Fibroblast of skin of right biceps (primary cell): ENCODE data around the gene PDLIM5.
"Not testable (repeated sequence)": the region's sequence is repeated elsewhere in the genome, so short reads cannot be mapped to it uniquely, and the experiment has no call there.

ENCODE experiments used
- DNase-seq: peaks from one replicate; pipeline ENCODE4 v3.0.0-alpha.2; 2013

The PDLIM5 gene

GRCh38 chr4:94451695-94452475 lies at the start of gene PDLIM5:
Gene PDLIM5, plus strand, starts transcription at chr4:94451942. Its CDS starts 3,347 bp downstream, at chr4:94455289.
- peak; percentile 92 for DNase-seq

GRCh38 chr4:94402439-94402838 lies 49.3 kb upstream of the PDLIM5 start:
- not testable (repeated sequence) for DNase-seq

- no peak for DNase-seq
Measured at GRCh38 chr4:94403751-94404150, 48.0 kb upstream of the PDLIM5 start.

GRCh38 chr4:94406668-94407437 lies 44.9 kb upstream of the PDLIM5 start:
- DNase-seq = peak; percentile 76

GRCh38 chr4:94407846-94408245 lies 43.9 kb upstream of the PDLIM5 start:
- peak; percentile 64 for DNase-seq

- DNase-seq = peak; percentile 70
Measured at GRCh38 chr4:94408549-94409374, 43.0 kb upstream of the PDLIM5 start.

GRCh38 chr4:94409375-94409679 lies 42.4 kb upstream of the PDLIM5 start:
- DNase-seq = no peak

- peak; percentile 21 for DNase-seq
Measured at GRCh38 chr4:94409962-94410361, 41.8 kb upstream of the PDLIM5 start.

- peak; percentile 64 for DNase-seq
Measured at GRCh38 chr4:94410678-94411206, 41.0 kb upstream of the PDLIM5 start.

- no peak for DNase-seq
Measured at GRCh38 chr4:94411296-94411695, 40.4 kb upstream of the PDLIM5 start.

GRCh38 chr4:94412019-94412657 lies 39.6 kb upstream of the PDLIM5 start:
- DNase-seq = no peak

GRCh38 chr4:94412658-94413038 lies 39.1 kb upstream of the PDLIM5 start:
- peak; percentile 70 for DNase-seq

- no peak for DNase-seq
Measured at GRCh38 chr4:94413085-94413840, 38.5 kb upstream of the PDLIM5 start.

GRCh38 chr4:94414907-94415306 lies 36.8 kb upstream of the PDLIM5 start:
- DNase-seq = no peak

GRCh38 chr4:94415448-94415847 lies 36.3 kb upstream of the PDLIM5 start:
- no peak for DNase-seq

GRCh38 chr4:94416335-94416734 lies 35.4 kb upstream of the PDLIM5 start:
- no peak for DNase-seq

- DNase-seq = no peak
Measured at GRCh38 chr4:94416981-94417380, 34.8 kb upstream of the PDLIM5 start.

- no peak for DNase-seq
Measured at GRCh38 chr4:94419549-94419948, 32.2 kb upstream of the PDLIM5 start.

GRCh38 chr4:94419956-94420355 lies 31.8 kb upstream of the PDLIM5 start:
- peak; percentile 35 for DNase-seq

- DNase-seq = no peak
Measured at GRCh38 chr4:94420356-94420755, 31.4 kb upstream of the PDLIM5 start.

GRCh38 chr4:94426783-94427182 lies 25.0 kb upstream of the PDLIM5 start:
- no peak for DNase-seq

- no peak for DNase-seq
Measured at GRCh38 chr4:94428884-94429283, 22.9 kb upstream of the PDLIM5 start.
